ENCODE measurements around the gene INTS11.

Gene INTS11

GRCh38 chr1:1306070-1306660, 18.3 kb downstream of the INTS11 start:
- Histone ChIP-seq H3K4me1 (ENCODE audit: control insufficient read depth, low read depth, low read length) (peaks cover 23% of the 10 kb centered on the region), H3K27me3 (ENCODE audit: control insufficient read depth, insufficient read depth, low read length) (peaks cover 6% of the 10 kb centered on the region), H3K36me3 (ENCODE audit: control insufficient read depth, low read depth, low read length) (peaks cover 3% of the 10 kb centered on the region), H3K27ac (ENCODE audit: low read length) (no peak overlapping the region), H3K9ac (ENCODE audit: low read length) (no peak overlapping the region), H3K9me3 (ENCODE audit: control insufficient read depth, low read depth, low read length) (no peaks in the 10 kb centered on the region), H3K4me3 (ENCODE audit: low read length) (peak overlapping the region; percentile 61)

GRCh38 chr1:1305300-1306069, 19.0 kb downstream of the INTS11 start:
- H3K27ac ChIP-seq (ENCODE audit: low read length) = no peak overlapping the region

GRCh38 chr1:1304331-1305299, 19.8 kb downstream of the INTS11 start:
- H3K27ac ChIP-seq (ENCODE audit: low read length) = no peak overlapping the region
- H3K9ac ChIP-seq (ENCODE audit: low read length) = no peak overlapping the region
- H3K9me3 ChIP-seq (ENCODE audit: control insufficient read depth, low read depth, low read length) = no peaks in the 10 kb centered on the region
- H3K4me1 ChIP-seq (ENCODE audit: control insufficient read depth, low read depth, low read length) = peaks cover 20% of the 10 kb centered on the region
- H3K27me3 ChIP-seq (ENCODE audit: control insufficient read depth, insufficient read depth, low read length) = peaks cover 6% of the 10 kb centered on the region
- peak overlapping the region; percentile 37 for H3K4me3 ChIP-seq (ENCODE audit: low read length)
- H3K36me3 ChIP-seq (ENCODE audit: control insufficient read depth, low read depth, low read length) = no peaks in the 10 kb centered on the region

More at GRCh38 chr1:1305300-1306069, 19.0 kb downstream of the INTS11 start:
- peaks cover 23% of the 10 kb centered on the region for H3K4me1 ChIP-seq (ENCODE audit: control insufficient read depth, low read depth, low read length)
- no peaks in the 10 kb centered on the region for H3K36me3 ChIP-seq (ENCODE audit: control insufficient read depth, low read depth, low read length)
- no peaks in the 10 kb centered on the region for H3K9me3 ChIP-seq (ENCODE audit: control insufficient read depth, low read depth, low read length)
- H3K4me3 ChIP-seq (ENCODE audit: low read length) = peak overlapping the region; percentile 37
- peaks cover 6% of the 10 kb centered on the region for H3K27me3 ChIP-seq (ENCODE audit: control insufficient read depth, insufficient read depth, low read length)
- no peak overlapping the region for H3K9ac ChIP-seq (ENCODE audit: low read length)

DNA sequence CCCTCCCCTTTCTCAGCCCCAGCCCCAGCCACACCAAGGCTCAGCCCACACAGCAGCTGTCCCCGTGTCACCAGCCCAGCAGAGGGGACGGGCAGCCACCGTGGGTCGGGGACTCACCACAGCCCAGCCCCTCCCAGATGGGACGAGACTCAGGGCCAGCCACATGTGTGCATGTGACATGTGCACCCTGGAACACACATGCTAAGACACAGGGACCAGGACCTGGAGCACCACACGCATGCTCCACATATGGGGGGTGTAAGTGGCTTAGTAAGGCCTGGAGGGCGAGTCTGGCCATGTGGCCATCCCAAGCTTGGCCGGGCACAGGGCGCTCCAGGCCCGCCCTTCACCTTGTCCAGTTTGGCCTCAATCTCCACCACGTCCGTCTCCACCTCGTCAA, 20.7 kb downstream of the INTS11 start:
- Histone ChIP-seq H3K4me3 (ENCODE audit: low read length) (no peak overlapping the region), H3K9me3 (ENCODE audit: control insufficient read depth, low read depth, low read length) (no peaks in the 10 kb centered on the region), H3K27me3 (ENCODE audit: control insufficient read depth, insufficient read depth, low read length) (peaks cover 6% of the 10 kb centered on the region), H3K9ac (ENCODE audit: low read length) (no peak overlapping the region), H3K36me3 (ENCODE audit: control insufficient read depth, low read depth, low read length) (no peaks in the 10 kb centered on the region), H3K27ac (ENCODE audit: low read length) (no peak overlapping the region), H3K4me1 (ENCODE audit: control insufficient read depth, low read depth, low read length) (peaks cover 20% of the 10 kb centered on the region)

- Histone ChIP-seq H3K27me3 (ENCODE audit: control insufficient read depth, insufficient read depth, low read length) (peaks cover 6% of the 10 kb centered on the region), H3K27ac (ENCODE audit: low read length) (no peak overlapping the region), H3K9me3 (ENCODE audit: control insufficient read depth, low read depth, low read length) (no peaks in the 10 kb centered on the region), H3K36me3 (ENCODE audit: control insufficient read depth, low read depth, low read length) (no peaks in the 10 kb centered on the region), H3K4me3 (ENCODE audit: low read length) (no peak overlapping the region), H3K9ac (ENCODE audit: low read length) (no peak overlapping the region), H3K4me1 (ENCODE audit: control insufficient read depth, low read depth, low read length) (peaks cover 20% of the 10 kb centered on the region)
Observed at GRCh38 chr1:1302951-1303509, 21.4 kb downstream of the INTS11 start.

DNA sequence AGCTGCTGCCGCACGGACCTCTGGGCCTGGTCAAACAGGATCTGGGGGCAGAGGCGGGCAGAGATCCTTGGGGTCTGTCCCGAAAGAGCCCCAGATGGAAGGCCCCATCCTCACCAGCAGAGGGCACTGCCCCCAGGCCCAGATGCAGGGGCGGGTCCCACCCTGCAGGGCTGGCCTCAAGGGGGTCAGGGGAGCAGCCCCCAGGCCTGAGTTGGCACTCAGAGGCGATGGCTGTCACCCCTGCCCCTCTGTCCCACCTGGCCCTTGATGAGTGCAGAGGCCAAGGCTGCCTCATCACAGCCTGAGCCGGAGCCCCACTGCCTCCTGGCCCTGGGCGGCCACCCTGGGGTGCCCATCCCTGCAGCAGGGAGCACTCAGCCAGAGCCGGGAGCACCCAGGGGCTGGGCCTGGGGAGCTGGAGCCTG, 22.4 kb downstream of the INTS11 start:
- Histone ChIP-seq H3K9ac (ENCODE audit: low read length) (no peak overlapping the region), H3K36me3 (ENCODE audit: control insufficient read depth, low read depth, low read length) (no peaks in the 10 kb centered on the region), H3K4me3 (ENCODE audit: low read length) (no peak overlapping the region), H3K9me3 (ENCODE audit: control insufficient read depth, low read depth, low read length) (no peaks in the 10 kb centered on the region), H3K27ac (ENCODE audit: low read length) (no peak overlapping the region), H3K4me1 (ENCODE audit: control insufficient read depth, low read depth, low read length) (peaks cover 19% of the 10 kb centered on the region), H3K27me3 (ENCODE audit: control insufficient read depth, insufficient read depth, low read length) (peaks cover 5% of the 10 kb centered on the region)

- peaks cover 11% of the 10 kb centered on the region for H3K4me1 ChIP-seq (ENCODE audit: control insufficient read depth, low read depth, low read length)
- H3K27me3 ChIP-seq (ENCODE audit: control insufficient read depth, insufficient read depth, low read length) = no peaks in the 10 kb centered on the region
- H3K9me3 ChIP-seq (ENCODE audit: control insufficient read depth, low read depth, low read length) = no peaks in the 10 kb centered on the region
- no peak overlapping the region for H3K9ac ChIP-seq (ENCODE audit: low read length)
- no peak overlapping the region for H3K4me3 ChIP-seq (ENCODE audit: low read length)
- H3K27ac ChIP-seq (ENCODE audit: low read length) = no peak overlapping the region
- H3K36me3 ChIP-seq (ENCODE audit: control insufficient read depth, low read depth, low read length) = no peaks in the 10 kb centered on the region
Observed at GRCh38 chr1:1300352-1300739, 24.1 kb downstream of the INTS11 start.

GRCh38 chr1:1299686-1300351, 24.6 kb downstream of the INTS11 start:
- Histone ChIP-seq H3K9ac (ENCODE audit: low read length) (no peak overlapping the region), H3K4me1 (ENCODE audit: control insufficient read depth, low read depth, low read length) (peaks cover 5% of the 10 kb centered on the region), H3K9me3 (ENCODE audit: control insufficient read depth, low read depth, low read length) (no peaks in the 10 kb centered on the region), H3K36me3 (ENCODE audit: control insufficient read depth, low read depth, low read length) (no peaks in the 10 kb centered on the region), H3K27me3 (ENCODE audit: control insufficient read depth, insufficient read depth, low read length) (no peaks in the 10 kb centered on the region), H3K27ac (ENCODE audit: low read length) (no peak overlapping the region), H3K4me3 (ENCODE audit: low read length) (no peak overlapping the region)

GRCh38 chr1:1298861-1299685, 25.4 kb downstream of the INTS11 start:
- H3K9ac ChIP-seq (ENCODE audit: low read length) = no peak overlapping the region
- no peaks in the 10 kb centered on the region for H3K27me3 ChIP-seq (ENCODE audit: control insufficient read depth, insufficient read depth, low read length)
- H3K9me3 ChIP-seq (ENCODE audit: control insufficient read depth, low read depth, low read length) = no peaks in the 10 kb centered on the region
- no peak overlapping the region for H3K27ac ChIP-seq (ENCODE audit: low read length)
- no peak overlapping the region for H3K4me3 ChIP-seq (ENCODE audit: low read length)
- H3K36me3 ChIP-seq (ENCODE audit: control insufficient read depth, low read depth, low read length) = no peaks in the 10 kb centered on the region
- H3K4me1 ChIP-seq (ENCODE audit: control insufficient read depth, low read depth, low read length) = no peaks in the 10 kb centered on the region

DNA sequence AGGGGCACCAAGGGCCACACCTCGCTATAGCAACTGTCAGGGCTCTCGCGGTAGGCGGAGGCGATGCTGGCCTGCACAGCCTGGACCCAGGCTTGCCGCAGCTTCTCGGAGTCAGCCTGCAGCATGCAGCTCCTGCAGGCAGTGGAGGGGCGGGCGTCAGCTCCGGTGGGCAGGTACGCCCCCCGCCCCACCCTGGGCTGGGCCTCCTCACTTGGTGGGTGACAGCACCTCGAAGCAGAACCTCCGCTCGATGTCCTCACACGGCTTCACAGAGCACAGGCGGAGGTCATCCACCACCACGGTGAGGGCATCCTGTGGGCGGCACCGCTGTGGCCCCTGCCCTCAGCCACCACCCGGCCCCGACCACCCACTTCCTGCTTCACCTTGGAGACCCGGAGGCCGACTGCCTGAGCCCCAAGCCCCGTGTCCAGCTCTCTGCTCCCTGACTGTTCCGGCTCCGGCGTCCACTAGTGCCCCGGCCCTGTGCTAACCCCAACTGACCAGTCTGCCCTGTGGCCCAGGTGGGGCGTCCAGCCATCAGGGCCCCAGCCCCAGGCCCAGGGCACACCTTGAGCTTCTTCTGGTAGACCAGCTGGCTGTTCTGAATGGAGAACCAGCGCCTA, 26.5 kb downstream of the INTS11 start:
- Histone ChIP-seq H3K9me3 (ENCODE audit: control insufficient read depth, low read depth, low read length) (no peaks in the 10 kb centered on the region), H3K4me1 (ENCODE audit: control insufficient read depth, low read depth, low read length) (no peaks in the 10 kb centered on the region), H3K27me3 (ENCODE audit: control insufficient read depth, insufficient read depth, low read length) (no peaks in the 10 kb centered on the region), H3K36me3 (ENCODE audit: control insufficient read depth, low read depth, low read length) (no peaks in the 10 kb centered on the region), H3K9ac (ENCODE audit: low read length) (no peak overlapping the region), H3K4me3 (ENCODE audit: low read length) (no peak overlapping the region), H3K27ac (ENCODE audit: low read length) (no peak overlapping the region)

Data from iPS-18a (cell line).